H54 (cell line): ENCODE data around the gene TENM3.

Experiments
- DNase-seq: peaks from one replicate; pipeline ENCODE4 v3.0.0; 2011; ENCODE audit warnings: low spot score, mixed read lengths; ENCODE audit not compliant: insufficient read length
- FAIRE-seq: peaks from 3 replicates; lab custom pipeline; 2011; peaks lifted over from hg19 to GRCh38; lab: Jason Lieb, UNC
- POLR2A ChIP-seq: IDR thresholded peaks from 2 replicates; pipeline ENCODE4 v1.6.1; 2011; ENCODE audit warnings: low read depth, mild to moderate bottlenecking, low read length

The TENM3 gene

GRCh38 chr4:182489607-182490006, 246.4 kb downstream of the TENM3 start:
- no peak for TF ChIP-seq POLR2A
- DNase-seq = no peak
- no peak for FAIRE-seq

GRCh38 chr4:182491719-182492118, 248.5 kb downstream of the TENM3 start:
- DNase-seq (no peak), FAIRE-seq (no peak)
- TF ChIP-seq POLR2A = no peak

GRCh38 chr4:182492423-182492822, 249.2 kb downstream of the TENM3 start:
- TF ChIP-seq POLR2A = no peak
- FAIRE-seq = no peak
- no peak for DNase-seq

GRCh38 chr4:182493377-182493776, 250.2 kb downstream of the TENM3 start:
- FAIRE-seq (no peak), DNase-seq (no peak)
- no peak for TF ChIP-seq POLR2A

- FAIRE-seq = no peak
- TF ChIP-seq POLR2A = no peak
- no peak for DNase-seq
These were observed 250.9 kb downstream of the TENM3 start for GRCh38 chr4:182494103-182494502.

- TF ChIP-seq POLR2A = no peak
- FAIRE-seq (no peak), DNase-seq (no peak)
These were observed 251.8 kb downstream of the TENM3 start for GRCh38 chr4:182495031-182495430.

GRCh38 chr4:182495645-182496385, 252.6 kb downstream of the TENM3 start:
- DNase-seq (no peak), FAIRE-seq (no peak)
- TF ChIP-seq POLR2A = no peak

- FAIRE-seq (no peak), DNase-seq (no peak)
- no peak for TF ChIP-seq POLR2A
These were observed 253.2 kb downstream of the TENM3 start for GRCh38 chr4:182496408-182496807.

GRCh38 chr4:182502064-182502463, 258.9 kb downstream of the TENM3 start:
- TF ChIP-seq POLR2A = no peak
- no peak for FAIRE-seq
- DNase-seq = no peak

- FAIRE-seq (no peak), DNase-seq (no peak)
- no peak for TF ChIP-seq POLR2A
These were observed 261.3 kb downstream of the TENM3 start for GRCh38 chr4:182504463-182504862.

GRCh38 chr4:182507805-182508204, 264.6 kb downstream of the TENM3 start:
- no peak for TF ChIP-seq POLR2A
- no peak for DNase-seq
- no peak for FAIRE-seq

GRCh38 chr4:182510836-182511235, 267.6 kb downstream of the TENM3 start:
- DNase-seq = no peak
- no peak for TF ChIP-seq POLR2A
- FAIRE-seq = no peak

- DNase-seq (no peak), FAIRE-seq (no peak)
- no peak for TF ChIP-seq POLR2A
These were observed 270.5 kb downstream of the TENM3 start for GRCh38 chr4:182513587-182514291.

- DNase-seq (no peak), FAIRE-seq (no peak)
- no peak for TF ChIP-seq POLR2A
These were observed 275.2 kb downstream of the TENM3 start for GRCh38 chr4:182518421-182518820.

- no peak for FAIRE-seq
- no peak for DNase-seq
- no peak for TF ChIP-seq POLR2A
These were observed 276.3 kb downstream of the TENM3 start for GRCh38 chr4:182519528-182519927.

GRCh38 chr4:182521011-182521410, 277.8 kb downstream of the TENM3 start:
- TF ChIP-seq POLR2A = no peak
- DNase-seq (no peak), FAIRE-seq (no peak)
